Measurements from ENCODE around the gene NUCB1. TPM values are rescaled to one million over a fixed set of nuclear protein-coding genes. Genes with fewer than 3 reads are reported as not detected.

NUCB1 gene
- total and polyA plus RNA-seq, 9 of the 15 experiments (the other 6 are each of a cell fraction or from before 2014, with no cell fraction given) = 3.1 to 153 (median 71.7) TPM

DNA sequence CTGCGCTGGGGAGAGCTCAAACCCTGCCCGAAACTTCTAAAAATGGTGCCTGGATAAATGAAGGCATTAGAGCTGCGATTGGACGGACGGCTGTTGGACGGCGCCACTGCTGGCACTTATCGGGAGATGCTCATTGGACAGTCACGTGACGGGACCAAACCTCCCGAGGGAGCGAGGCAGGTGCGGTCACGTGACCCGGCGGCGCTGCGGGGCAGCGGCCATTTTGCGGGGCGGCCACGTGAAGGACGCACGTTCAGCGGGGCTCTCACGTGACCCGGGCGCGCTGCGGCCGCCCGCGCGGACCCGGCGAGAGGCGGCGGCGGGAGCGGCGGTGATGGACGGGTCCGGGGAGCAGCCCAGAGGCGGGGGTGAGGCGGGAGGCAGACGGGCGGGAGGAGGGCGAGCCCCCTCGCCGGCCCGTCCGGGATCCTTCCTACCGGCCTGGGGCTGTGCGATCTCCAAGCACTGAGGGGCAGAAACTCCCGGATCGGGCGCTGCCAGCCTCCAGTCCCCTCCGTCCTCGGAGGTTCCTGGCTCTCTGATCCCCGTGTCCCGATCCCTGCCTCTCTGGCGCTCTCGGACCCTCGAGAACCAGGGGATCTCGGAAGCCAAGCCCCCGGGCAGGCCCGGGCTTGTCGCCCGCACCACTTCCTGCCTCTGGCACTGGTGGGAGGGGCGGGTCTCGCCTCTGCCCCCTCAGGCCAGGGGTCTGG lies 54.6 kb downstream of the NUCB1 start, which contains the start of gene BAX (continued):
- TF ChIP-seq, protein P1, sequence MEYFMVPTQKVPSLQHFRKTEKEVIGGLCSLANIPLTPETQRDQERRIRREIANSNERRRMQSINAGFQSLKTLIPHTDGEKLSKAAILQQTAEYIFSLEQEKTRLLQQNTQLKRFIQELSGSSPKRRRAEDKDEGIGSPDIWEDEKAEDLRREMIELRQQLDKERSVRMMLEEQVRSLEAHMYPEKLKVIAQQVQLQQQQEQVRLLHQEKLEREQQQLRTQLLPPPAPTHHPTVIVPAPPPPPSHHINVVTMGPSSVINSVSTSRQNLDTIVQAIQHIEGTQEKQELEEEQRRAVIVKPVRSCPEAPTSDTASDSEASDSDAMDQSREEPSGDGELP (CRISPR knock-in tag; IDR thresholded peaks at IDR 0.05; ENCODE audit: borderline replicate concordance) = peak; percentile 86
- TF ChIP-seq ZNF589 (CRISPR knock-in tag; IDR thresholded peaks at IDR 0.05; ENCODE audit: low read depth) = peak; percentile 83; the same call in 1 of the 2 replicates
- no peak for TF ChIP-seq PURB (CRISPR knock-in tag; IDR thresholded peaks at IDR 0.05; ENCODE audit: low read depth)
- peak; percentile 53; the same call in 1 of the 2 replicates for TF ChIP-seq CHD2 (IDR thresholded peaks at IDR 0.05; ENCODE audit: low read depth, low read length)
- peak; percentile 47; the same call in 1 of the 2 replicates for TF ChIP-seq ARID1B (IDR thresholded peaks at IDR 0.05)
- peak; percentile 2; the same call in 1 of the 2 replicates for TF ChIP-seq KDM2B (CRISPR knock-in tag; IDR thresholded peaks at IDR 0.05)
- peak; percentile 81 for TF ChIP-seq MECOM (CRISPR knock-in tag; IDR thresholded peaks at IDR 0.05)
- TF ChIP-seq CTBP1 (IDR thresholded peaks at IDR 0.05; ENCODE audit: borderline replicate concordance) = peak; percentile 94
- TF ChIP-seq BRD9 (IDR thresholded peaks at IDR 0.05; ENCODE audit: low read depth, partially characterized antibody) = no peak
- TF ChIP-seq, protein P2, sequence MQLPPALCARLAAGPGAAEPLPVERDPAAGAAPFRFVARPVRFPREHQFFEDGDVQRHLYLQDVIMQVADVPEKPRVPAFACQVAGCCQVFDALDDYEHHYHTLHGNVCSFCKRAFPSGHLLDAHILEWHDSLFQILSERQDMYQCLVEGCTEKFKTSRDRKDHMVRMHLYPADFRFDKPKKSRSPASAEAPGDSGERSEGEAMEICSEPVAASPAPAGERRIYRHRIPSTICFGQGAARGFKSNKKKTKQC (CRISPR knock-in tag; IDR thresholded peaks at IDR 0.05) = 0 out of 2 replicates have a peak, but pooled peaks have one; percentile 69
- TF ChIP-seq SIRT6 (IDR thresholded peaks at IDR 0.05; ENCODE audit: low read depth, low read length) = no peak
- TF ChIP-seq NR2C2 (CRISPR knock-in tag; IDR thresholded peaks at IDR 0.05) = peak; percentile 60; the same call in 1 of the 2 replicates
- TF ChIP-seq NR2C2 (tag; IDR thresholded peaks at IDR 0.05) = peak; percentile 85
- peak; percentile 51 to 80; a peak in 3 of 4 replicates for TF ChIP-seq TEAD1 (CRISPR knock-in tag; IDR thresholded peaks at IDR 0.05)
- peak; percentile 87 for TF ChIP-seq CREM (IDR thresholded peaks at IDR 0.05; ENCODE audit: low read depth)
- peak; percentile 100 for TF ChIP-seq CBFA2T2 (conservative IDR thresholded peaks at IDR 0.05)
- peak; percentile 77; the same call in 1 of the 2 replicates for TF ChIP-seq ESRRA (IDR thresholded peaks at IDR 0.05; ENCODE audit: borderline replicate concordance, low read depth)
- TF ChIP-seq RB1 (IDR thresholded peaks at IDR 0.05; ENCODE audit: low read depth) = peak; percentile 95
- TF ChIP-seq SIN3A (IDR thresholded peaks at IDR 0.05; ENCODE audit: borderline replicate concordance in 2 of 2, control insufficient read depth in 1 of 2, low read depth in 2 of 2, low read length in 2 of 2) = peak; percentile 86 to 98; a peak in 3 of 4 replicates
- TF ChIP-seq FIP1L1 (IDR thresholded peaks at IDR 0.05; ENCODE audit: low read depth, low read length, poor library complexity, severe bottlenecking) = peak; percentile 64
- 0 out of 2 replicates have a peak, but pooled peaks have one; percentile 1 for TF ChIP-seq CC2D1A (IDR thresholded peaks at IDR 0.05)
- TF ChIP-seq MEF2A (IDR thresholded peaks at IDR 0.05; ENCODE audit: control insufficient read depth, low read depth, low read length) = peak; percentile 53; the same call in 1 of the 2 replicates
- peak; percentile 4 to 34; a peak in 2 of 4 replicates for TF ChIP-seq RAD21 (CRISPR knock-in tag; conservative IDR thresholded peaks at IDR 0.05 in 1 of 2, IDR thresholded peaks at IDR 0.05 in 1 of 2)
- TF ChIP-seq, protein P3, sequence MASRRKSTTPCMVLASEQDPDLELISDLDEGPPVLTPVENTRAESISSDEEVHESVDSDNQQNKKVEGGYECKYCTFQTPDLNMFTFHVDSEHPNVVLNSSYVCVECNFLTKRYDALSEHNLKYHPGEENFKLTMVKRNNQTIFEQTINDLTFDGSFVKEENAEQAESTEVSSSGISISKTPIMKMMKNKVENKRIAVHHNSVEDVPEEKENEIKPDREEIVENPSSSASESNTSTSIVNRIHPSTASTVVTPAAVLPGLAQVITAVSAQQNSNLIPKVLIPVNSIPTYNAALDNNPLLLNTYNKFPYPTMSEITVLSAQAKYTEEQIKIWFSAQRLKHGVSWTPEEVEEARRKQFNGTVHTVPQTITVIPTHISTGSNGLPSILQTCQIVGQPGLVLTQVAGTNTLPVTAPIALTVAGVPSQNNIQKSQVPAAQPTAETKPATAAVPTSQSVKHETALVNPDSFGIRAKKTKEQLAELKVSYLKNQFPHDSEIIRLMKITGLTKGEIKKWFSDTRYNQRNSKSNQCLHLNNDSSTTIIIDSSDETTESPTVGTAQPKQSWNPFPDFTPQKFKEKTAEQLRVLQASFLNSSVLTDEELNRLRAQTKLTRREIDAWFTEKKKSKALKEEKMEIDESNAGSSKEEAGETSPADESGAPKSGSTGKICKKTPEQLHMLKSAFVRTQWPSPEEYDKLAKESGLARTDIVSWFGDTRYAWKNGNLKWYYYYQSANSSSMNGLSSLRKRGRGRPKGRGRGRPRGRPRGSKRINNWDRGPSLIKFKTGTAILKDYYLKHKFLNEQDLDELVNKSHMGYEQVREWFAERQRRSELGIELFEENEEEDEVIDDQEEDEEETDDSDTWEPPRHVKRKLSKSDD (conservative IDR thresholded peaks at IDR 0.05; ENCODE audit: low read length) = no peak
- TF ChIP-seq SOX6 (IDR thresholded peaks at IDR 0.05) = peak; percentile 64
